HEK293 (cell line): ENCODE data around the gene KLF16.

ENCODE experiments used
- GLIS2 ChIP-seq: fragments of 450-650 bp; formaldehyde crosslinking; IDR thresholded peaks from 2 replicates; pipeline ENCODE4 v1.5.1; 2016; ENCODE audit warnings: missing biosample characterization, missing genetic modification characterization
- MYNN ChIP-seq: fragments of 450-650 bp; formaldehyde crosslinking; IDR thresholded peaks from 2 replicates; pipeline ENCODE4 v1.5.1; 2016; ENCODE audit warnings: missing biosample characterization, missing genetic modification characterization, borderline replicate concordance
- SP2 ChIP-seq: fragments of 450-650 bp; formaldehyde crosslinking; IDR thresholded peaks from 2 replicates; pipeline ENCODE4 v1.5.1; 2016; ENCODE audit warnings: missing biosample characterization, missing genetic modification characterization
- SP3 ChIP-seq: fragments of 450-650 bp; formaldehyde crosslinking; IDR thresholded peaks from 2 replicates; pipeline ENCODE4 v1.5.1; 2016; ENCODE audit warnings: missing biosample characterization, missing genetic modification characterization
- SP7 ChIP-seq: fragments of 450-650 bp; formaldehyde crosslinking; IDR thresholded peaks from 2 replicates; pipeline ENCODE4 v1.5.1; 2016; ENCODE audit warnings: missing biosample characterization, missing genetic modification characterization
- ZBTB48 ChIP-seq: fragments of 450-650 bp; formaldehyde crosslinking; IDR thresholded peaks from 2 replicates; pipeline ENCODE4 v1.5.1; 2016; ENCODE audit warnings: missing biosample characterization, missing genetic modification characterization
- ZEB2 ChIP-seq: fragments of 450-650 bp; formaldehyde crosslinking; IDR thresholded peaks from 2 replicates; pipeline ENCODE4 v1.5.1; 2016; ENCODE audit warnings: missing biosample characterization, missing genetic modification characterization
- ZFP37 ChIP-seq: fragments of 450-650 bp; formaldehyde crosslinking; IDR thresholded peaks from 2 replicates; pipeline ENCODE4 v1.5.1; 2016; ENCODE audit warnings: missing biosample characterization, missing genetic modification characterization
- ZNF19 ChIP-seq: fragments of 450-650 bp; formaldehyde crosslinking; IDR thresholded peaks from 2 replicates; pipeline ENCODE4; 2016; ENCODE audit warnings: missing biosample characterization, missing genetic modification characterization, low read depth
- ZNF544 ChIP-seq: fragments of 450-650 bp; formaldehyde crosslinking; IDR thresholded peaks from 2 replicates; pipeline ENCODE4 v1.5.0; 2017; ENCODE audit warnings: missing biosample characterization, missing genetic modification characterization
- ZNF621 ChIP-seq: fragments of 450-650 bp; formaldehyde crosslinking; IDR thresholded peaks from 2 replicates; pipeline ENCODE4 v1.5.1; 2017; ENCODE audit warnings: missing biosample characterization, missing genetic modification characterization
- ZNF654 ChIP-seq: fragments of 450-650 bp; formaldehyde crosslinking; IDR thresholded peaks from 2 replicates; pipeline ENCODE4 v1.5.1; 2016; ENCODE audit warnings: low read depth, missing biosample characterization, missing genetic modification characterization
- ZNF664 ChIP-seq: fragments of 450-650 bp; formaldehyde crosslinking; IDR thresholded peaks from 2 replicates; pipeline ENCODE4 v1.5.1; 2016; ENCODE audit warnings: missing biosample characterization, missing genetic modification characterization
- ZNF701 ChIP-seq: fragments of 450-650 bp; formaldehyde crosslinking; IDR thresholded peaks from 2 replicates; pipeline ENCODE4 v1.5.1; 2016; ENCODE audit warnings: missing biosample characterization, missing genetic modification characterization
- ZNF792 ChIP-seq: fragments of 450-650 bp; formaldehyde crosslinking; IDR thresholded peaks from 2 replicates; pipeline ENCODE4 v1.5.1; 2016; ENCODE audit warnings: missing biosample characterization, missing genetic modification characterization
- TF ChIP-seq, protein P1 (sequence below): fragments of 450-650 bp; formaldehyde crosslinking; IDR thresholded peaks from 2 replicates; pipeline ENCODE4 v1.5.1; 2017; ENCODE audit warnings: missing biosample characterization, missing genetic modification characterization
- TF ChIP-seq, protein P2 (sequence below): fragments of 450-650 bp; formaldehyde crosslinking; IDR thresholded peaks from 2 replicates; pipeline ENCODE4 v1.5.1; 2016; ENCODE audit warnings: missing biosample characterization, missing genetic modification characterization, low read depth
- TF ChIP-seq, protein P3 (sequence below): fragments of 450-650 bp; formaldehyde crosslinking; IDR thresholded peaks from 2 replicates; pipeline ENCODE4 v1.5.1; 2016; ENCODE audit warnings: missing biosample characterization, missing genetic modification characterization, borderline replicate concordance
- TF ChIP-seq, protein P4 (sequence below): fragments of 450-650 bp; formaldehyde crosslinking; IDR thresholded peaks from 2 replicates; pipeline ENCODE4; 2016; ENCODE audit warnings: missing biosample characterization, missing genetic modification characterization
- TF ChIP-seq, protein P5 (sequence below): fragments of 450-650 bp; formaldehyde crosslinking; IDR thresholded peaks from 2 replicates; pipeline ENCODE4 v1.5.1; 2017; ENCODE audit warnings: missing biosample characterization, mild to moderate bottlenecking, missing genetic modification characterization, moderate library complexity
- TF ChIP-seq, protein P6 (sequence below): fragments of 450-650 bp; IDR thresholded peaks from 2 replicates; pipeline ENCODE4 v1.5.1; 2018; ENCODE audit warnings: missing biosample characterization, mild to moderate bottlenecking, missing genetic modification characterization
- TF ChIP-seq, protein P7 (sequence below): fragments of 450-650 bp; formaldehyde crosslinking; conservative IDR thresholded peaks from 2 replicates; pipeline ENCODE4 v1.5.1; 2016; ENCODE audit warnings: low read depth, missing biosample characterization, missing genetic modification characterization
- TF ChIP-seq, protein P8 (sequence below): fragments of 450-650 bp; formaldehyde crosslinking; IDR thresholded peaks from 2 replicates; pipeline ENCODE4 v1.5.1; 2017; ENCODE audit warnings: missing biosample characterization, missing genetic modification characterization

KLF16 gene

DNA sequence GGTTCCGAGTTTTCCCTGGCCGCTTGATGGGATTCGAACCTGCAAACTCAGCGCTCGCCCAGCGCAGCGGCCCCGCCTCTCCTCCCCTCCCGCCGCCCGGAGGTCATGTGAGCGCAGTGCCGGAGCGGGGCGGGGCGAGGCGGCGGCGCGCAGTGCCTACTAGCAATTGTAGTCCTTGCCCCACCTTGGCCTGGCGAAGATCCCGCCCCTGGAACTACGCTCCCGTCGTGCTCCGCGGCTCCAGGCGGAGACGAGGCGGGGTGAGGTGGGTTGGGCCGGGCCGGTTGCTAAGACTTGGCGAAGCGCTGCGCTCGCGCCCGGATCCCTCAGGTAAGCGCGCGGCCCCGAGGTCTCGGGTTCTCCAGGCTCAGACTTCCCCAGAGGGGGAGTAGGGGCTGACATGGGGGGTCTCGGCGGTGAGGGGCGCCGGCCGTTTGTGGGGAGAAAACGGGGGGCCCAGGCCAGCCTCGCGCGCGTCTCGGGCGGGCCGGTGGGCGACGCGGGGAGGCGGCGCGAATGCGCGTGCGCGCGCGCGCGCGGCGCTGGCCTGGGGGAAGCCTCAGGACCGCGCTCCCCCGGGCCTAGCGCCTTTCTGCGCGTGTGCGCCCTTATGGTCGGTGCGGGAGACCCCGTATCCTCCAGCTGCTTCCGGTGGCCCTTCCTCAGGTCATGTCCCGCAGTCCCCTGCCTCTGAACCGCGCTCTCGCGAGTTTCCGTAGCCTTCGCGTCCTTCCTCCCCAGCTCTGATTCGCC is 41.9 kb upstream of the KLF16 start, which contains the start of the genes ADAT3 and SCAMP4 (continued):
- TF ChIP-seq SP7 (tag by site-specific recombination) (peak; percentile 42), ZNF544 (tag by site-specific recombination) (no peak), ZNF654 (no peak), ZNF701 (tag by site-specific recombination) (no peak), ZFP37 (tag by site-specific recombination) (no peak), SP2 (tag by site-specific recombination) (peak; percentile 94), ZNF19 (tag by site-specific recombination) (no peak), SP3 (peak; percentile 99), ZNF621 (tag by site-specific recombination) (no peak), ZNF792 (no peak), ZBTB48 (tag by site-specific recombination) (no peak; the same call in 1 of the 2 replicates), ZNF664 (tag by site-specific recombination) (no peak), GLIS2 (no peak), MYNN (tag by site-specific recombination) (no peak), ZEB2 (tag by site-specific recombination) (peak; percentile 89)
- TF ChIP-seq, protein P1, sequence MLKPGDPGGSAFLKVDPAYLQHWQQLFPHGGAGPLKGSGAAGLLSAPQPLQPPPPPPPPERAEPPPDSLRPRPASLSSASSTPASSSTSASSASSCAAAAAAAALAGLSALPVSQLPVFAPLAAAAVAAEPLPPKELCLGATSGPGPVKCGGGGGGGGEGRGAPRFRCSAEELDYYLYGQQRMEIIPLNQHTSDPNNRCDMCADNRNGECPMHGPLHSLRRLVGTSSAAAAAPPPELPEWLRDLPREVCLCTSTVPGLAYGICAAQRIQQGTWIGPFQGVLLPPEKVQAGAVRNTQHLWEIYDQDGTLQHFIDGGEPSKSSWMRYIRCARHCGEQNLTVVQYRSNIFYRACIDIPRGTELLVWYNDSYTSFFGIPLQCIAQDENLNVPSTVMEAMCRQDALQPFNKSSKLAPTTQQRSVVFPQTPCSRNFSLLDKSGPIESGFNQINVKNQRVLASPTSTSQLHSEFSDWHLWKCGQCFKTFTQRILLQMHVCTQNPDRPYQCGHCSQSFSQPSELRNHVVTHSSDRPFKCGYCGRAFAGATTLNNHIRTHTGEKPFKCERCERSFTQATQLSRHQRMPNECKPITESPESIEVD (tag by site-specific recombination) = no peak
- TF ChIP-seq, protein P2, sequence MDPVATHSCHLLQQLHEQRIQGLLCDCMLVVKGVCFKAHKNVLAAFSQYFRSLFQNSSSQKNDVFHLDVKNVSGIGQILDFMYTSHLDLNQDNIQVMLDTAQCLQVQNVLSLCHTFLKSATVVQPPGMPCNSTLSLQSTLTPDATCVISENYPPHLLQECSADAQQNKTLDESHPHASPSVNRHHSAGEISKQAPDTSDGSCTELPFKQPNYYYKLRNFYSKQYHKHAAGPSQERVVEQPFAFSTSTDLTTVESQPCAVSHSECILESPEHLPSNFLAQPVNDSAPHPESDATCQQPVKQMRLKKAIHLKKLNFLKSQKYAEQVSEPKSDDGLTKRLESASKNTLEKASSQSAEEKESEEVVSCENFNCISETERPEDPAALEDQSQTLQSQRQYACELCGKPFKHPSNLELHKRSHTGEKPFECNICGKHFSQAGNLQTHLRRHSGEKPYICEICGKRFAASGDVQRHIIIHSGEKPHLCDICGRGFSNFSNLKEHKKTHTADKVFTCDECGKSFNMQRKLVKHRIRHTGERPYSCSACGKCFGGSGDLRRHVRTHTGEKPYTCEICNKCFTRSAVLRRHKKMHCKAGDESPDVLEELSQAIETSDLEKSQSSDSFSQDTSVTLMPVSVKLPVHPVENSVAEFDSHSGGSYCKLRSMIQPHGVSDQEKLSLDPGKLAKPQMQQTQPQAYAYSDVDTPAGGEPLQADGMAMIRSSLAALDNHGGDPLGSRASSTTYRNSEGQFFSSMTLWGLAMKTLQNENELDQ = no peak
- TF ChIP-seq, protein P3, sequence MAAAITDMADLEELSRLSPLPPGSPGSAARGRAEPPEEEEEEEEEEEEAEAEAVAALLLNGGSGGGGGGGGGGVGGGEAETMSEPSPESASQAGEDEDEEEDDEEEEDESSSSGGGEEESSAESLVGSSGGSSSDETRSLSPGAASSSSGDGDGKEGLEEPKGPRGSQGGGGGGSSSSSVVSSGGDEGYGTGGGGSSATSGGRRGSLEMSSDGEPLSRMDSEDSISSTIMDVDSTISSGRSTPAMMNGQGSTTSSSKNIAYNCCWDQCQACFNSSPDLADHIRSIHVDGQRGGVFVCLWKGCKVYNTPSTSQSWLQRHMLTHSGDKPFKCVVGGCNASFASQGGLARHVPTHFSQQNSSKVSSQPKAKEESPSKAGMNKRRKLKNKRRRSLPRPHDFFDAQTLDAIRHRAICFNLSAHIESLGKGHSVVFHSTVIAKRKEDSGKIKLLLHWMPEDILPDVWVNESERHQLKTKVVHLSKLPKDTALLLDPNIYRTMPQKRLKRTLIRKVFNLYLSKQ = no peak
- TF ChIP-seq, protein P4, sequence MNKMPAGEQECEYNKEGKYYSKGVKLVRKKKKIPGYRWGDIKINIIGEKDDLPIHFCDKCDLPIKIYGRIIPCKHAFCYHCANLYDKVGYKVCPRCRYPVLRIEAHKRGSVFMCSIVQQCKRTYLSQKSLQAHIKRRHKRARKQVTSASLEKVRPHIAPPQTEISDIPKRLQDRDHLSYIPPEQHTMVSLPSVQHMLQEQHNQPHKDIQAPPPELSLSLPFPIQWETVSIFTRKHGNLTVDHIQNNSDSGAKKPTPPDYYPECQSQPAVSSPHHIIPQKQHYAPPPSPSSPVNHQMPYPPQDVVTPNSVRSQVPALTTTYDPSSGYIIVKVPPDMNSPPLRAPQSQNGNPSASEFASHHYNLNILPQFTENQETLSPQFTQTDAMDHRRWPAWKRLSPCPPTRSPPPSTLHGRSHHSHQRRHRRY (tag by site-specific recombination) = no peak
- TF ChIP-seq, protein P5, sequence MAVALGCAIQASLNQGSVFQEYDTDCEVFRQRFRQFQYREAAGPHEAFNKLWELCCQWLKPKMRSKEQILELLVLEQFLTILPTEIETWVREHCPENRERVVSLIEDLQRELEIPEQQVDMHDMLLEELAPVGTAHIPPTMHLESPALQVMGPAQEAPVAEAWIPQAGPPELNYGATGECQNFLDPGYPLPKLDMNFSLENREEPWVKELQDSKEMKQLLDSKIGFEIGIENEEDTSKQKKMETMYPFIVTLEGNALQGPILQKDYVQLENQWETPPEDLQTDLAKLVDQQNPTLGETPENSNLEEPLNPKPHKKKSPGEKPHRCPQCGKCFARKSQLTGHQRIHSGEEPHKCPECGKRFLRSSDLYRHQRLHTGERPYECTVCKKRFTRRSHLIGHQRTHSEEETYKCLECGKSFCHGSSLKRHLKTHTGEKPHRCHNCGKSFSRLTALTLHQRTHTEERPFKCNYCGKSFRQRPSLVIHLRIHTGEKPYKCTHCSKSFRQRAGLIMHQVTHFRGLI = no peak
- TF ChIP-seq, protein P6, sequence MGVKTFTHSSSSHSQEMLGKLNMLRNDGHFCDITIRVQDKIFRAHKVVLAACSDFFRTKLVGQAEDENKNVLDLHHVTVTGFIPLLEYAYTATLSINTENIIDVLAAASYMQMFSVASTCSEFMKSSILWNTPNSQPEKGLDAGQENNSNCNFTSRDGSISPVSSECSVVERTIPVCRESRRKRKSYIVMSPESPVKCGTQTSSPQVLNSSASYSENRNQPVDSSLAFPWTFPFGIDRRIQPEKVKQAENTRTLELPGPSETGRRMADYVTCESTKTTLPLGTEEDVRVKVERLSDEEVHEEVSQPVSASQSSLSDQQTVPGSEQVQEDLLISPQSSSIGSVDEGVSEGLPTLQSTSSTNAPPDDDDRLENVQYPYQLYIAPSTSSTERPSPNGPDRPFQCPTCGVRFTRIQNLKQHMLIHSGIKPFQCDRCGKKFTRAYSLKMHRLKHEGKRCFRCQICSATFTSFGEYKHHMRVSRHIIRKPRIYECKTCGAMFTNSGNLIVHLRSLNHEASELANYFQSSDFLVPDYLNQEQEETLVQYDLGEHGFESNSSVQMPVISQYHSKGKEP (tag by site-specific recombination) = no peak
- TF ChIP-seq, protein P7, sequence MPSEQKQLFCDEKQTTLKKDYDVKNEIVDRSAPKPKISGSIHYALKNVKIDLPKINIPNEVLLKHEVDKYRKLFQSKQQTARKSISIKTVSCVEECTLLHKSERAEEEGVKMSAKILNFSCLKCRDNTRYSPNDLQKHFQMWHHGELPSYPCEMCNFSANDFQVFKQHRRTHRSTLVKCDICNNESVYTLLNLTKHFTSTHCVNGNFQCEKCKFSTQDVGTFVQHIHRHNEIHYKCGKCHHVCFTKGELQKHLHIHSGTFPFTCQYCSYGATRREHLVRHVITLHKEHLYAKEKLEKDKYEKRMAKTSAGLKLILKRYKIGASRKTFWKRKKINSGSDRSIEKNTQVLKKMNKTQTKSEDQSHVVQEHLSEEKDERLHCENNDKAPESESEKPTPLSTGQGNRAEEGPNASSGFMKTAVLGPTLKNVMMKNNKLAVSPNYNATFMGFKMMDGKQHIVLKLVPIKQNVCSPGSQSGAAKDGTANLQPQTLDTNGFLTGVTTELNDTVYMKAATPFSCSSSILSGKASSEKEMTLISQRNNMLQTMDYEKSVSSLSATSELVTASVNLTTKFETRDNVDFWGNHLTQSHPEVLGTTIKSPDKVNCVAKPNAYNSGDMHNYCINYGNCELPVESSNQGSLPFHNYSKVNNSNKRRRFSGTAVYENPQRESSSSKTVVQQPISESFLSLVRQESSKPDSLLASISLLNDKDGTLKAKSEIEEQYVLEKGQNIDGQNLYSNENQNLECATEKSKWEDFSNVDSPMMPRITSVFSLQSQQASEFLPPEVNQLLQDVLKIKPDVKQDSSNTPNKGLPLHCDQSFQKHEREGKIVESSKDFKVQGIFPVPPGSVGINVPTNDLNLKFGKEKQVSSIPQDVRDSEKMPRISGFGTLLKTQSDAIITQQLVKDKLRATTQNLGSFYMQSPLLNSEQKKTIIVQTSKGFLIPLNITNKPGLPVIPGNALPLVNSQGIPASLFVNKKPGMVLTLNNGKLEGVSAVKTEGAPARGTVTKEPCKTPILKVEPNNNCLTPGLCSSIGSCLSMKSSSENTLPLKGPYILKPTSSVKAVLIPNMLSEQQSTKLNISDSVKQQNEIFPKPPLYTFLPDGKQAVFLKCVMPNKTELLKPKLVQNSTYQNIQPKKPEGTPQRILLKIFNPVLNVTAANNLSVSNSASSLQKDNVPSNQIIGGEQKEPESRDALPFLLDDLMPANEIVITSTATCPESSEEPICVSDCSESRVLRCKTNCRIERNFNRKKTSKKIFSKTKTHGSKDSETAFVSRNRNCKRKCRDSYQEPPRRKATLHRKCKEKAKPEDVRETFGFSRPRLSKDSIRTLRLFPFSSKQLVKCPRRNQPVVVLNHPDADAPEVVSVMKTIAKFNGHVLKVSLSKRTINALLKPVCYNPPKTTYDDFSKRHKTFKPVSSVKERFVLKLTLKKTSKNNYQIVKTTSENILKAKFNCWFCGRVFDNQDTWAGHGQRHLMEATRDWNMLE (tag by site-specific recombination) = peak; percentile 65
- TF ChIP-seq, protein P8, sequence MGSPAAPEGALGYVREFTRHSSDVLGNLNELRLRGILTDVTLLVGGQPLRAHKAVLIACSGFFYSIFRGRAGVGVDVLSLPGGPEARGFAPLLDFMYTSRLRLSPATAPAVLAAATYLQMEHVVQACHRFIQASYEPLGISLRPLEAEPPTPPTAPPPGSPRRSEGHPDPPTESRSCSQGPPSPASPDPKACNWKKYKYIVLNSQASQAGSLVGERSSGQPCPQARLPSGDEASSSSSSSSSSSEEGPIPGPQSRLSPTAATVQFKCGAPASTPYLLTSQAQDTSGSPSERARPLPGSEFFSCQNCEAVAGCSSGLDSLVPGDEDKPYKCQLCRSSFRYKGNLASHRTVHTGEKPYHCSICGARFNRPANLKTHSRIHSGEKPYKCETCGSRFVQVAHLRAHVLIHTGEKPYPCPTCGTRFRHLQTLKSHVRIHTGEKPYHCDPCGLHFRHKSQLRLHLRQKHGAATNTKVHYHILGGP (tag by site-specific recombination) = no peak
